ENCODE results near the gene ROBO3. TPM values are rescaled to one million over a fixed set of nuclear protein-coding genes. Genes with fewer than 3 reads are reported as not detected.

Gene ROBO3
- total and polyA plus RNA-seq, 10 of the 15 experiments (the other 5 are each of a cell fraction or from before 2014, with no cell fraction given), result 0.10 to 0.63 (median 0.31) TPM; not detected in 2

GRCh38 chr11:124896821-124897391 is 31.7 kb downstream of the ROBO3 start:
- in situ Hi-C loops (cut with MboI) (no loop called here), intact Hi-C loops (cut with micrococcal nuclease; ENCODE audit: unreplicated experiment) (no loop called here)
- RAD21 ChIA-PET (ENCODE audit: unreplicated experiment), result no interaction called here
- TF ChIP-seq JUNB (IDR thresholded peaks at IDR 0.05), result no peak
- TF ChIP-seq USF1 (IDR thresholded peaks at IDR 0.05; ENCODE audit: borderline replicate concordance, extremely low read length, insufficient read depth, low read depth, low read length), result no peak
- TF ChIP-seq USF2 (IDR thresholded peaks at IDR 0.05; ENCODE audit: borderline replicate concordance, low read depth, low read length), result no peak
- no peak for TF ChIP-seq IRF3 (IDR thresholded peaks at IDR 0.05)
- TF ChIP-seq FOS (IDR thresholded peaks at IDR 0.05; ENCODE audit: borderline replicate concordance, extremely low read depth, insufficient read length), result no peak
- no peak for TF ChIP-seq SUPT20H (IDR thresholded peaks at IDR 0.05; ENCODE audit: borderline replicate concordance, control insufficient read depth, low read depth, low read length)
- TF ChIP-seq HSF1 (IDR thresholded peaks at IDR 0.05; ENCODE audit: low read depth, low read length), result no peak
- no peak for TF ChIP-seq PAX5 (IDR thresholded peaks at IDR 0.05; ENCODE audit: borderline replicate concordance, low read depth, low read length)
- TF ChIP-seq YY1 (IDR thresholded peaks at IDR 0.05; ENCODE audit: low read depth, low read length), result no peak
- no peak for TF ChIP-seq CREM (IDR thresholded peaks at IDR 0.05; ENCODE audit: low read depth)
- Histone ChIP-seq H3K4me2 (ENCODE audit: control insufficient read depth, insufficient read depth) (no peak overlapping the region), H2AFZ (ENCODE audit: control insufficient read depth, low read depth, low read length) (no peak overlapping the region), H3K4me1 (ENCODE audit: control insufficient read depth, insufficient read depth, low read length) (no peaks in the 10 kb centered on the region), H4K20me1 (ENCODE audit: control insufficient read depth, insufficient read depth) (no peaks in the 10 kb centered on the region), H3K79me2 (ENCODE audit: control insufficient read depth, insufficient read depth, low read length) (no peaks in the 10 kb centered on the region), H3K4me3 (no peak overlapping the region), H3K27me3 (replicated peaks in 1 of 2; ENCODE audit: control insufficient read depth in 2 of 2, insufficient read depth in 2 of 2, low read length in 1 of 2) (peaks cover 3 to 7% of the 10 kb centered on the region in 2 experiments; a peak in 3 of 4 replicates), H3K9me3 (replicated peaks; ENCODE audit: control insufficient read depth, insufficient read depth, low read length) (no peaks in the 10 kb centered on the region), H3K27ac (ENCODE audit: control insufficient read depth, insufficient read depth) (no peak overlapping the region), H3K36me3 (ENCODE audit: control insufficient read depth in 2 of 2, insufficient read depth in 2 of 2, low read length in 1 of 2) (no peaks in the 10 kb centered on the region), H3K9ac (ENCODE audit: control insufficient read depth, insufficient read depth, low read length) (no peak overlapping the region)
- FAIRE-seq (no peak), DNase-seq (ENCODE audit: low read depth, low spot score) (no peak), ATAC-seq (no peak)
- BruUV-seq (replicated peaks), result no TSS peak
- WGBS (ENCODE audit: insufficient coverage, insufficient replicate concordance, low lambda C conversion rate, missing lambda C conversion rate), result 55% methylated on average over 9 of the region's 9 CpGs
- SMC1A ChIA-PET (ENCODE audit: uncharacterized antibody, unreplicated experiment), result no interaction called here
- POLR2A ChIA-PET, result interaction anchor here (0.6 kb wide), 1 partner anchor 476 kb away, joined by 3 read pairs; no protein-coding TSS in a partner anchor
- CTCF ChIA-PET, result no interaction called here
